ENCODE measurements around the gene AMMECR1L.

AMMECR1L gene

DNA sequence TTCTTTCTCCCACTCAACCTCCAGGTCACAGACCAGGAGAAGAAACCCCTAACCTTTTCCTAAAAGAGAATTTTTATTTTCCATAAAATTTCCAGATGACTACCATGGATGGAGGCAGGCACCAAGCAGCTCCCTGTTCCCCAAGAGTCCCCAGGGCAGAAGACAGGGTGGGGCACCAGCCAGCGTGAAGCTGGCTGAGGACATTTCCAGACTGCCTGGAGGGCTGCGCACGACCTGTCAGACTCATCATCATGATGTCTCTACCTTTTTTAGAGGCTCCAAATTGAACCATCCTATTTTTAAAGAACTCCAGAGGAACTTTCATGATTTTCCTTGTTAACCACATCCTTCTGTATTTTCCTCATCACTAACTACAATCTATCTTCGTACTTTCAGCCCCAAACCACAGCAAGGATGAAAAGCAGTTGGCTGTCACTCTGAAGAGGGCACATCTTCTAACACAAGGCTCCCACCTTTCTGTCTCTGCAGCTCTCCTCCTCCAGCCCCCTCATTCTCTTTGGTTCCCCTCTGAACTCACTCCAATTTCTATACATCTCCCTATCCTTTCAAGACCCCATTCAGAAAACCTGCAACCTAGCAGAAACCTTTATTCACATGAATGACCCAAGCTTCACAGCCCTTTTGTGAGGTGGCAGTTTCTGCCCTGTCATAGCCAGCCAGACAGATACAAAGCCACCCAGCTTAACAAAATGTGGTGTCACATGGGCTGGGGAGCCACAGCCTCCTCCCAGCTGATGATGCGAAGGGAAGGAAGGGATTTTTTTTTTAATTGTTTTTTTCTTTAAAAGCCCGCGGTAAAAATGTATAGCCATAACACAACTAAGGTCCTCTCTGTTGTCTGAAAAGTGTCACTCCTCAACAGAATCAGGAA lies 11.1 kb downstream of the AMMECR1L start:
- H3K9ac ChIP-seq (ENCODE audit: low read depth, low read length) = no peak overlapping the region
- H3K4me1 ChIP-seq (ENCODE audit: insufficient read depth, low read length) = peaks cover 4% of the 10 kb centered on the region; the same call in 1 of the 2 replicates
- H3K9me3 ChIP-seq (ENCODE audit: control insufficient read depth, insufficient read depth, low read length) = no peaks in the 10 kb centered on the region
- peaks cover 11% of the 10 kb centered on the region; the same call in 1 of the 2 replicates for H3K36me3 ChIP-seq (ENCODE audit: insufficient read depth, low read length)

- peaks cover 16% of the 10 kb centered on the region; the same call in 1 of the 2 replicates for H3K36me3 ChIP-seq (ENCODE audit: insufficient read depth, low read length)
- no peaks in the 10 kb centered on the region for H3K9me3 ChIP-seq (ENCODE audit: control insufficient read depth, insufficient read depth, low read length)
- H3K9ac ChIP-seq (ENCODE audit: low read depth, low read length) = no peak overlapping the region
- peaks cover 4% of the 10 kb centered on the region; the same call in 1 of the 2 replicates for H3K4me1 ChIP-seq (ENCODE audit: insufficient read depth, low read length)
Measured at GRCh38 chr2:127873707-127874303, 12.0 kb downstream of the AMMECR1L start.

GRCh38 chr2:127872354-127872753 lies 13.4 kb downstream of the AMMECR1L start:
- Histone ChIP-seq H3K36me3 (ENCODE audit: insufficient read depth, low read length) (peaks cover 10% of the 10 kb centered on the region; the same call in 1 of the 2 replicates), H3K9ac (ENCODE audit: low read depth, low read length) (no peak overlapping the region), H3K4me1 (ENCODE audit: insufficient read depth, low read length) (peaks cover 4% of the 10 kb centered on the region; the same call in 1 of the 2 replicates), H3K9me3 (ENCODE audit: control insufficient read depth, insufficient read depth, low read length) (no peaks in the 10 kb centered on the region)

DNA sequence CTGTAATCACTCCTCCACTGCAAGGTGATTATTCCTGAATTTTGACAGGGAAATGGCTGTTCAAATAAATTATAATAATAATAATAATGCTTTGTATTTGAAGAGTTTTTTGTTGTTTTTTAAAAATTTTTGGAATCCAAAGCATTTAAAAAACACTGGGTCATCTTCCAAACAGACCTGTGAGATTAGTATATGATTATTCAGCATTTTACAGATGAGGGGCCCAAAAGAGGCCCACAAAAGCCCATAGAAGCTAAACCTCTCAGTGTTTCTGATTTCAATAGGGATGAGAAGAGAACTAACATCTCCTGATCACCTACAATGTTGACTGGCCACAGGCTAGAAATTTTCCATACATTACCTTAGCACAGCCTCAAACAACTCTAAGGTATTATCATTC lies 19.8 kb downstream of the AMMECR1L start:
- no peaks in the 10 kb centered on the region for H3K4me1 ChIP-seq (ENCODE audit: insufficient read depth, low read length)
- peaks cover 34% of the 10 kb centered on the region for H3K36me3 ChIP-seq (ENCODE audit: insufficient read depth, low read length)
- H3K9ac ChIP-seq (ENCODE audit: low read depth, low read length) = no peak overlapping the region
- no peaks in the 10 kb centered on the region for H3K9me3 ChIP-seq (ENCODE audit: control insufficient read depth, insufficient read depth, low read length)

DNA sequence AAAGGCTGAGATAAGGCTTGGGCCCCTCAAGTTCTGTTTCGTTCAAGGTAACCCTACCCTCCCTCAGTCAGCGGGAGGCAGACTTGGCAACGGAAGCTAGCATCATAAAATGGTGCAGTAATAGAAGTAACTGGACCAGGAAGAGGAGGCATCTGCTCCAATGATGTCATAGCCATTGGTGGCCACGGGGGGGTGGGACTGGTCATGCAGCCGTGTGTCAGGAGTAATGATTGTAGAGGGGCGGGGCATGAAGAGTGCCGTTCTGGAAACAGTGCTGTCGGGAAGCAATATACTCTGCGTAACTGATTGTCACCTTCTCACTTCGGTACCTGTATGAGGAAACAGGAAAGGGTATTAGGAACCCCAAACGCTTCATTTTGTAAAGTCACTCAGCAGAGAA lies 20.9 kb downstream of the AMMECR1L start:
- Histone ChIP-seq H3K36me3 (ENCODE audit: insufficient read depth, low read length) (peaks cover 31% of the 10 kb centered on the region), H3K9me3 (ENCODE audit: control insufficient read depth, insufficient read depth, low read length) (no peaks in the 10 kb centered on the region), H3K4me1 (ENCODE audit: insufficient read depth, low read length) (peaks cover 9% of the 10 kb centered on the region), H3K9ac (ENCODE audit: low read depth, low read length) (no peak overlapping the region)

GRCh38 chr2:127862228-127862627 lies 23.5 kb downstream of the AMMECR1L start:
- H3K9ac ChIP-seq (ENCODE audit: low read depth, low read length) = no peak overlapping the region

GRCh38 chr2:127860130-127860529 lies 25.6 kb downstream of the AMMECR1L start:
- peaks cover 10% of the 10 kb centered on the region for H3K4me1 ChIP-seq (ENCODE audit: insufficient read depth, low read length)
- H3K36me3 ChIP-seq (ENCODE audit: insufficient read depth, low read length) = peaks cover 13% of the 10 kb centered on the region
- H3K9me3 ChIP-seq (ENCODE audit: control insufficient read depth, insufficient read depth, low read length) = no peaks in the 10 kb centered on the region
- H3K9ac ChIP-seq (ENCODE audit: low read depth, low read length) = no peak overlapping the region; the same call in 1 of the 2 replicates

More at GRCh38 chr2:127862228-127862627, 23.5 kb downstream of the AMMECR1L start:
- Histone ChIP-seq H3K4me1 (ENCODE audit: insufficient read depth, low read length) (peaks cover 10% of the 10 kb centered on the region), H3K36me3 (ENCODE audit: insufficient read depth, low read length) (peaks cover 25% of the 10 kb centered on the region), H3K9me3 (ENCODE audit: control insufficient read depth, insufficient read depth, low read length) (no peaks in the 10 kb centered on the region)

- Histone ChIP-seq H3K9me3 (ENCODE audit: control insufficient read depth, insufficient read depth, low read length) (no peaks in the 10 kb centered on the region), H3K4me1 (ENCODE audit: insufficient read depth, low read length) (peaks cover 10% of the 10 kb centered on the region), H3K36me3 (ENCODE audit: insufficient read depth, low read length) (peaks cover 9% of the 10 kb centered on the region), H3K9ac (ENCODE audit: low read depth, low read length) (no peak overlapping the region; the same call in 1 of the 2 replicates)
Measured at GRCh38 chr2:127859712-127860085, 26.1 kb downstream of the AMMECR1L start.

GRCh38 chr2:127857265-127857808 lies 28.4 kb downstream of the AMMECR1L start:
- peaks cover 10% of the 10 kb centered on the region for H3K4me1 ChIP-seq (ENCODE audit: insufficient read depth, low read length)
- peak overlapping the region; percentile 99 for H3K9ac ChIP-seq (ENCODE audit: low read depth, low read length)
- peaks cover 4% of the 10 kb centered on the region; the same call in 1 of the 2 replicates for H3K36me3 ChIP-seq (ENCODE audit: insufficient read depth, low read length)
- no peaks in the 10 kb centered on the region for H3K9me3 ChIP-seq (ENCODE audit: control insufficient read depth, insufficient read depth, low read length)

DNA sequence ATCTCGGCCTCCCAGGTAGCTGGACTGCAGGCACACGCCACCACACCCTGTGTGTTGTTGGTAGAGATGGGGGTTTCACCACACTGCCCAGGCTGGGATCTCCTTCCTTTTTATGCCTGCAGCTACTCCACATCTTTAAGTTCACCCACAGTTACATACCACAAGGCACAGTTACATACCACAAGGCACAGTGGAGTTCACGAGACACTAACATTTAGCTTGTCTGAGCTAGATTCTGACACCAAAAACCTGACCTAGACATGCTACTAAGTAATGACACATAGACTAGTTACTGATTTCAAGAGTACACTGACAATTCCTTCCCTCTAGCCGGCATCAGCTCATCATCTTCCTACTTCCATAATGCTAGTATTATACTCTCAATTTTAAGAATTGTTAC lies 32.1 kb downstream of the AMMECR1L start:
- Histone ChIP-seq H3K4me1 (ENCODE audit: insufficient read depth, low read length) (no peaks in the 10 kb centered on the region), H3K9me3 (ENCODE audit: control insufficient read depth, insufficient read depth, low read length) (no peaks in the 10 kb centered on the region), H3K9ac (ENCODE audit: low read depth, low read length) (no peak overlapping the region), H3K36me3 (ENCODE audit: insufficient read depth, low read length) (peaks cover 4% of the 10 kb centered on the region)

DNA sequence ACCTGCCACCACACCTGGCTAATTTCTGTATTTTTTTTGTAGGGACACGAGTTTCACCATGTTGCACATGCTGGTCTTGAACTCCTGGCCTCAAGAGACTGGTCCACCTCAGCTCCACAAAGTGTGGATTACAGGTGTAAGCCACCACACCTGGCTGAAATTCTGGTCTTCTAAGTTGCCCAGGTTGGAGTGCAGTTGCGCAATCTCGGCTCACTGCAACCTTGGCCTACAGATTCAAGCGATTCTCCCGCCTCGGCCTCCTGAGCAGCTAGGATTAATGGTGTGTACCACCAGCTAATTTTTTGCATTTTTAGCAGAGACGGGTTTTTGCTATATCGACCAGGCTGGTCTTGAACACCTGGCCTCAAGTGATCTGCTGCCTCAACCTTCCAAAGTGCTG lies 33.4 kb downstream of the AMMECR1L start:
- peaks cover 8% of the 10 kb centered on the region for H3K36me3 ChIP-seq (ENCODE audit: insufficient read depth, low read length)

DNA sequence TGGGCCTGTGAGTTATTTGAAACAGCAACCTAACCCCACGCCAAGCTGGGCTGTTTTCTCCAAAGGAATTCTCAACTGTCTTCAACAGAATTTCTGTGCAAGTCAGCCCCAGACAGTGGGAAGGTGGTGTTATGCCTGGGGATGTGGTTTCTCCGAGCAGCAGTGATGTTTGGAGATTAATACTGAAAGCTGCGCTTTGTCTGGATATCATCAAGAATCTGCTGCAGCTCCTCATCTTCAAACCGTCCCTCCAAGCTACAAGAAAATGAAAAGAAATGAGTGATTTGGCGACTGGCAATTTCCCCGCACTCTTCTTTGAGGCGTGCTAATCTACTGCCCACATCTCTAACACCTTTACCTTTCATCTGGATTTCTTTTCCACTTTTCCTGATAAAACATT lies 37.8 kb downstream of the AMMECR1L start:
- Histone ChIP-seq H3K9me3 (ENCODE audit: control insufficient read depth, insufficient read depth, low read length) (no peaks in the 10 kb centered on the region), H3K4me1 (ENCODE audit: insufficient read depth, low read length) (no peaks in the 10 kb centered on the region), H3K9ac (ENCODE audit: low read depth, low read length) (no peak overlapping the region), H3K36me3 (ENCODE audit: insufficient read depth, low read length) (peaks cover 16% of the 10 kb centered on the region)

More for the DNA sequence above, 33.4 kb downstream of the AMMECR1L start:
- Histone ChIP-seq H3K9me3 (ENCODE audit: control insufficient read depth, insufficient read depth, low read length) (no peaks in the 10 kb centered on the region), H3K9ac (ENCODE audit: low read depth, low read length) (no peak overlapping the region), H3K4me1 (ENCODE audit: insufficient read depth, low read length) (no peaks in the 10 kb centered on the region)

GRCh38 chr2:127844973-127845372 lies 40.8 kb downstream of the AMMECR1L start:
- Histone ChIP-seq H3K36me3 (ENCODE audit: insufficient read depth, low read length) (peaks cover 16% of the 10 kb centered on the region), H3K4me1 (ENCODE audit: insufficient read depth, low read length) (no peaks in the 10 kb centered on the region), H3K9ac (ENCODE audit: low read depth, low read length) (no peak overlapping the region), H3K9me3 (ENCODE audit: control insufficient read depth, insufficient read depth, low read length) (no peaks in the 10 kb centered on the region)

- Histone ChIP-seq H3K36me3 (ENCODE audit: insufficient read depth, low read length) (peaks cover 16% of the 10 kb centered on the region), H3K9me3 (ENCODE audit: control insufficient read depth, insufficient read depth, low read length) (no peaks in the 10 kb centered on the region), H3K4me1 (ENCODE audit: insufficient read depth, low read length) (no peaks in the 10 kb centered on the region), H3K9ac (ENCODE audit: low read depth, low read length) (no peak overlapping the region)
Measured at GRCh38 chr2:127843677-127844076, 42.1 kb downstream of the AMMECR1L start.
